BLaER1 (cell line): ENCODE data around the gene KLRG1.

Experiments
- H3K27ac ChIP-seq: shearing (Covaris generic); formaldehyde crosslinking; 2 replicates; pipeline ENCODE4 v1.8.1; 2022
- H3K27me3 ChIP-seq: shearing (Covaris generic); formaldehyde crosslinking; 2 replicates; pipeline ENCODE4 v1.8.1; 2022
- H3K36me3 ChIP-seq: shearing (Covaris generic); formaldehyde crosslinking; 2 replicates; pipeline ENCODE4 v1.8.1; 2022
- H3K4me1 ChIP-seq: shearing (Covaris generic); formaldehyde crosslinking; 2 replicates; pipeline ENCODE4 v1.8.1; 2022
- H3K4me2 ChIP-seq: shearing (Covaris generic); formaldehyde crosslinking; 2 replicates; pipeline ENCODE4 v1.8.1; 2022
- H3K4me3 ChIP-seq: shearing (Covaris generic); formaldehyde crosslinking; 2 replicates; pipeline ENCODE4 v1.8.1; 2022
- H3K9ac ChIP-seq: shearing (Covaris generic); formaldehyde crosslinking; 2 replicates; pipeline ENCODE4 v1.8.1; 2022
- H3K9me3 ChIP-seq: shearing (Covaris generic); formaldehyde crosslinking; 2 replicates; pipeline ENCODE4 v1.8.1; 2022
- H4K20me1 ChIP-seq: shearing (Covaris generic); formaldehyde crosslinking; 2 replicates; pipeline ENCODE4 v1.8.1; 2022
- Cebpa-rat ChIP-seq: shearing (Covaris generic); IDR thresholded peaks from 2 replicates; pipeline ENCODE4 v1.8.1; 2022

Gene KLRG1

GRCh38 chr12:8989413-8989812 is at the start of gene KLRG1:
KLRG1 (plus strand) TSS chr12:8989546; CDS start chr12:8989636, 90 bp downstream.
- H3K27ac ChIP-seq: no peak within 1 kb of the TSS
- no peaks in the 10 kb centered on the region for H3K27me3 ChIP-seq
- no peaks in the 10 kb centered on the region for H4K20me1 ChIP-seq
- H3K4me3 ChIP-seq: no peak within 1 kb of the TSS
- H3K4me2 ChIP-seq: peak within 1 kb of the TSS; percentile 37
- no peaks in the 10 kb centered on the region for H3K9me3 ChIP-seq
- no peak for TF ChIP-seq Cebpa-rat
- no peaks in the 10 kb centered on the region for H3K36me3 ChIP-seq
- peaks cover 12% of the 10 kb centered on the region for H3K4me1 ChIP-seq
- H3K9ac ChIP-seq: no peak within 1 kb of the TSS

- Histone ChIP-seq H3K9ac (no peak overlapping the region), H3K4me3 (no peak overlapping the region), H4K20me1 (peaks cover 41% of the 10 kb centered on the region), H3K4me2 (no peak overlapping the region), H3K9me3 (no peaks in the 10 kb centered on the region), H3K27me3 (no peaks in the 10 kb centered on the region), H3K27ac (no peak overlapping the region), H3K36me3 (peaks cover 82% of the 10 kb centered on the region), H3K4me1 (peaks cover 5% of the 10 kb centered on the region)
- TF ChIP-seq Cebpa-rat: no peak
Measured at GRCh38 chr12:8941691-8942478, 47.5 kb upstream of the KLRG1 start.

GRCh38 chr12:8943565-8944186 is 45.7 kb upstream of the KLRG1 start:
- Histone ChIP-seq H3K36me3 (peaks cover 69% of the 10 kb centered on the region), H3K9me3 (no peaks in the 10 kb centered on the region), H3K27me3 (no peaks in the 10 kb centered on the region), H4K20me1 (peaks cover 56% of the 10 kb centered on the region), H3K4me3 (no peak overlapping the region), H3K4me2 (no peak overlapping the region), H3K27ac (no peak overlapping the region), H3K9ac (no peak overlapping the region), H3K4me1 (peaks cover 23% of the 10 kb centered on the region)
- 0 out of 2 replicates have a peak, but pooled peaks have one; percentile 62 for TF ChIP-seq Cebpa-rat

- no peak for TF ChIP-seq Cebpa-rat
- no peak overlapping the region for H3K27ac ChIP-seq
- H3K9ac ChIP-seq: no peak overlapping the region
- no peaks in the 10 kb centered on the region for H3K27me3 ChIP-seq
- H3K4me3 ChIP-seq: no peak overlapping the region
- no peaks in the 10 kb centered on the region for H3K9me3 ChIP-seq
- peak overlapping the region; percentile 89 for H3K4me2 ChIP-seq
- H3K36me3 ChIP-seq: peaks cover 56% of the 10 kb centered on the region
- H4K20me1 ChIP-seq: peaks cover 57% of the 10 kb centered on the region
- peaks cover 30% of the 10 kb centered on the region for H3K4me1 ChIP-seq
Measured at GRCh38 chr12:8946733-8947132, 42.6 kb upstream of the KLRG1 start.

GRCh38 chr12:8947737-8948136 is 41.6 kb upstream of the KLRG1 start:
- no peaks in the 10 kb centered on the region for H3K27me3 ChIP-seq
- no peak for TF ChIP-seq Cebpa-rat
- H3K9me3 ChIP-seq: peaks cover 7% of the 10 kb centered on the region
- peak overlapping the region; percentile 77 for H3K4me3 ChIP-seq
- H3K4me1 ChIP-seq: peaks cover 30% of the 10 kb centered on the region
- peaks cover 57% of the 10 kb centered on the region for H4K20me1 ChIP-seq
- peaks cover 46% of the 10 kb centered on the region for H3K36me3 ChIP-seq
- H3K9ac ChIP-seq: peak overlapping the region; percentile 80; the same call in 1 of the 2 replicates
- peak overlapping the region; percentile 89 for H3K4me2 ChIP-seq
- H3K27ac ChIP-seq: no peak overlapping the region

GRCh38 chr12:8948701-8949341 is 40.5 kb upstream of the KLRG1 start:
- peak overlapping the region; percentile 89 for H3K4me2 ChIP-seq
- peak overlapping the region; percentile 77 for H3K4me3 ChIP-seq
- peaks cover 51% of the 10 kb centered on the region for H4K20me1 ChIP-seq
- no peak for TF ChIP-seq Cebpa-rat
- peaks cover 18% of the 10 kb centered on the region for H3K9me3 ChIP-seq
- peak overlapping the region; percentile 80 for H3K9ac ChIP-seq
- peaks cover 45% of the 10 kb centered on the region for H3K36me3 ChIP-seq
- H3K27ac ChIP-seq: peak overlapping the region; percentile 92
- H3K4me1 ChIP-seq: peaks cover 30% of the 10 kb centered on the region
- H3K27me3 ChIP-seq: no peaks in the 10 kb centered on the region

GRCh38 chr12:8949342-8950220 is 39.8 kb upstream of the KLRG1 start, which contains the start of gene M6PR:
M6PR (minus strand) TSS chr12:8949645; CDS start chr12:8946404, 3,241 bp downstream.
- H3K9ac ChIP-seq: peak within 1 kb of the TSS; percentile 80
- H3K4me1 ChIP-seq: peaks cover 30% of the 10 kb centered on the region
- peaks cover 45% of the 10 kb centered on the region for H4K20me1 ChIP-seq
- peak within 1 kb of the TSS; percentile 92 for H3K27ac ChIP-seq
- H3K4me3 ChIP-seq: peak within 1 kb of the TSS; percentile 77
- H3K4me2 ChIP-seq: peak within 1 kb of the TSS; percentile 89
- peaks cover 40% of the 10 kb centered on the region for H3K36me3 ChIP-seq
- TF ChIP-seq Cebpa-rat: no peak
- H3K27me3 ChIP-seq: no peaks in the 10 kb centered on the region
- peaks cover 26% of the 10 kb centered on the region for H3K9me3 ChIP-seq

GRCh38 chr12:8950221-8950527 is 39.2 kb upstream of the KLRG1 start:
- TF ChIP-seq Cebpa-rat: no peak
- peaks cover 39% of the 10 kb centered on the region for H3K36me3 ChIP-seq
- H3K9me3 ChIP-seq: peaks cover 32% of the 10 kb centered on the region
- H3K27me3 ChIP-seq: no peaks in the 10 kb centered on the region
- H3K27ac ChIP-seq: peak overlapping the region; percentile 92
- H3K4me3 ChIP-seq: peak overlapping the region; percentile 77
- peaks cover 39% of the 10 kb centered on the region for H4K20me1 ChIP-seq
- H3K4me1 ChIP-seq: peaks cover 30% of the 10 kb centered on the region
- H3K4me2 ChIP-seq: peak overlapping the region; percentile 72
- peak overlapping the region; percentile 80 for H3K9ac ChIP-seq
